ENCODE measurements around the gene KCNA5.

GRCh38 chr12:5034603-5035002, 9.1 kb upstream of the KCNA5 start:
- TF ChIP-seq CTCF (IDR thresholded peaks at IDR 0.05; ENCODE audit: insufficient read depth, low read length) = no peak
- TF ChIP-seq POLR2AphosphoS5 (IDR thresholded peaks at IDR 0.05; ENCODE audit: low read depth) = no peak
- TF ChIP-seq GABPA (IDR thresholded peaks at IDR 0.05; ENCODE audit: low read depth) = no peak
- no peak for TF ChIP-seq REST (IDR thresholded peaks at IDR 0.05; ENCODE audit: insufficient replicate concordance, low read depth)
- no peak for TF ChIP-seq SPI1 (IDR thresholded peaks at IDR 0.05; ENCODE audit: borderline replicate concordance, low read depth)

All from HL-60 (cell line).